ENCODE results near the gene DKC1.

DNA sequence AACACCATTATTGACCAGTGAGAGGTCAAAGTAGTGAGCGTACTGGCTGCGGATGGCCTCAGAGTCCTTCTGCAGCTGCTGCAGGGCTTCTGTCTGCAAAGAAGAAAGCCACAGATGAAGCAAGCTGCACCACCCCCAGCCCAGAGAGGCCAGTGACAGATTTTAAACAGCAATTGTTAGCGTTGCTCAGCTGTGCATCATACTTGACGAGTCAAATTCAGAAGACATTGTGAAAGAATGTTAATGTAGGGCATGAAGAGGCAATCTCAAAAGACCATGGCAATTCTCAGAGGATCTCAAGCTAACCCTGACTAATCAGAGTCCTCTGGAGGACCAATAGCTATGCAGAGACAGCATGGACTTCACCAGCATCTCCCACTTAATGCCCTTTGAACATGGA, 16.6 kb downstream of the DKC1 start:
- TF ChIP-seq, protein P1, sequence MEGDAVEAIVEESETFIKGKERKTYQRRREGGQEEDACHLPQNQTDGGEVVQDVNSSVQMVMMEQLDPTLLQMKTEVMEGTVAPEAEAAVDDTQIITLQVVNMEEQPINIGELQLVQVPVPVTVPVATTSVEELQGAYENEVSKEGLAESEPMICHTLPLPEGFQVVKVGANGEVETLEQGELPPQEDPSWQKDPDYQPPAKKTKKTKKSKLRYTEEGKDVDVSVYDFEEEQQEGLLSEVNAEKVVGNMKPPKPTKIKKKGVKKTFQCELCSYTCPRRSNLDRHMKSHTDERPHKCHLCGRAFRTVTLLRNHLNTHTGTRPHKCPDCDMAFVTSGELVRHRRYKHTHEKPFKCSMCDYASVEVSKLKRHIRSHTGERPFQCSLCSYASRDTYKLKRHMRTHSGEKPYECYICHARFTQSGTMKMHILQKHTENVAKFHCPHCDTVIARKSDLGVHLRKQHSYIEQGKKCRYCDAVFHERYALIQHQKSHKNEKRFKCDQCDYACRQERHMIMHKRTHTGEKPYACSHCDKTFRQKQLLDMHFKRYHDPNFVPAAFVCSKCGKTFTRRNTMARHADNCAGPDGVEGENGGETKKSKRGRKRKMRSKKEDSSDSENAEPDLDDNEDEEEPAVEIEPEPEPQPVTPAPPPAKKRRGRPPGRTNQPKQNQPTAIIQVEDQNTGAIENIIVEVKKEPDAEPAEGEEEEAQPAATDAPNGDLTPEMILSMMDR (IDR thresholded peaks at IDR 0.05): no peak
- TF ChIP-seq POLR2A (IDR thresholded peaks at IDR 0.05) (no peak), POLR2AphosphoS5 (IDR thresholded peaks at IDR 0.05) (no peak), EP300 (IDR thresholded peaks at IDR 0.05) (no peak)
